Parathyroid adenoma (tissue), 2 donors: ENCODE measurements around the gene RAD9A.
A peak's percentile ranks its signal among the peaks of the same experiment; 100 is the strongest.

Source experiments
- H2AFZ ChIP-seq: fragments of 300-600 bp; sonication (generic); one replicate; pipeline ENCODE4 v1.7.0; 2017; ENCODE audit warnings: antibody characterized with exemption, mild to moderate bottlenecking
- H3K27ac ChIP-seq: fragments of 300-600 bp; sonication (generic); one replicate; pipeline ENCODE4 v1.7.0; 2017
- H3K27me3 ChIP-seq: fragments of 300-600 bp; sonication (generic); one replicate; pipeline ENCODE4 v1.7.0; 2017; ENCODE audit warnings: low read length; ENCODE audit not compliant: control insufficient read depth, insufficient read depth
- H3K36me3 ChIP-seq: fragments of 300-600 bp; sonication (generic); one replicate; pipeline ENCODE4 v1.7.0; 2017; ENCODE audit warnings: low read length; ENCODE audit not compliant: control insufficient read depth, insufficient read depth
- H3K4me1 ChIP-seq: fragments of 300-600 bp; sonication (generic); one replicate; pipeline ENCODE4 v1.7.0; 2017; ENCODE audit warnings: control low read depth
- H3K4me2 ChIP-seq: fragments of 300-600 bp; sonication (generic); one replicate; pipeline ENCODE4 v1.7.0; 2017; ENCODE audit warnings: low read length
- H3K4me3 ChIP-seq: fragments of 300-600 bp; sonication (generic); one replicate; pipeline ENCODE4 v1.7.0; 2017; ENCODE audit warnings: low read depth, low read length
- H3K79me2 ChIP-seq: fragments of 300-600 bp; sonication (generic); one replicate; pipeline ENCODE4 v1.7.0; 2017; ENCODE audit warnings: control low read depth
- H3K9ac ChIP-seq: fragments of 300-600 bp; sonication (generic); one replicate; pipeline ENCODE4 v1.7.0; 2017; ENCODE audit warnings: mild to moderate bottlenecking
- H3K9me3 ChIP-seq: fragments of 300-600 bp; sonication (generic); one replicate; pipeline ENCODE4 v1.7.0; 2017; ENCODE audit warnings: low read length; ENCODE audit not compliant: control insufficient read depth
- TF ChIP-seq, protein P1 (sequence below): fragments of 300-600 bp; sonication (generic); IDR thresholded peaks from one replicate; pipeline ENCODE4 v1.7.0; 2017; ENCODE audit warnings: antibody characterized with exemption, mild to moderate bottlenecking
- donor health status: primary hyperparathyroidism.

RAD9A gene

DNA sequence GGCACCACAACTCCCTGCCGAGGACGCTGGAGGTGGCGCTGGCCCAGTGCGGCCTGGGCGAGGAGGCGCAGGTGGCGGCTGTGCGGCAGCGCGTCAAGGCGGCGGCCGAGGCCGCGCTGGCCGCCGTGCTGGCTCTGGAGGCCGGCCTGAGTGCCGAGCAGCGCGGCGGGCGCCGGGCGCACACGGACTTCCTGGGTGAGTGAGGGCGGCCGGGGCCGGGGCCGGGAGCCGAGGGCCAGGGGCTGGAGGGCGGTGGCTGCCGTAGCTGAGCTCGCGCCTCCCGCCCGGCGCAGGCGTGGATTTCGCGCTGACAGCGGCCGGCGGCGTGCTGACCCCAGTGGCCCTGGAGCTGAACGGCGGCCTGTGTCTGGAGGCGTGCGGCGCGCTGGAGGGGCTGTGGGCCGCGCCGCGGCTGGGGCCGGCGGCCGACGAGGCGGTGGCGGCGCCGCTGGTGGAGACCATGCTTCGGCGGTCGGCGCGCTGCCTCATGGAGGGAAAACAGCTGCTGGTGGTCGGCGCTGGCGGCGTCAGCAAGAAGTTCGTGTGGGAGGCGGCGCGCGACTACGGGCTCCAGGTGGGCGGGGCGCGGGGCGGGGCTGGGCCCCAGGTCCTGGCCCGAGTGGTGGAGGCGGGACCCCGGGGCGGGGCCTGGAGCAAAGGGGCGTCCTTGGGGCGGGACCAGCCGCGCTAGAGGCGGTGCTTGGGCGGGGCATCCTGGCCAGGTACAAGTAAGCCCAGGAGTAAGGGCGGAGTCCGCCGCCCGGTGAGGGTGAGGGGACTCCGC, 29.1 kb downstream of the RAD9A start:
- H3K27me3 ChIP-seq = no peaks in the 10 kb centered on the region
- no peaks in the 10 kb centered on the region for H3K36me3 ChIP-seq
- H3K4me3 ChIP-seq = peak overlapping the region; percentile 43
- TF ChIP-seq, protein P1, sequence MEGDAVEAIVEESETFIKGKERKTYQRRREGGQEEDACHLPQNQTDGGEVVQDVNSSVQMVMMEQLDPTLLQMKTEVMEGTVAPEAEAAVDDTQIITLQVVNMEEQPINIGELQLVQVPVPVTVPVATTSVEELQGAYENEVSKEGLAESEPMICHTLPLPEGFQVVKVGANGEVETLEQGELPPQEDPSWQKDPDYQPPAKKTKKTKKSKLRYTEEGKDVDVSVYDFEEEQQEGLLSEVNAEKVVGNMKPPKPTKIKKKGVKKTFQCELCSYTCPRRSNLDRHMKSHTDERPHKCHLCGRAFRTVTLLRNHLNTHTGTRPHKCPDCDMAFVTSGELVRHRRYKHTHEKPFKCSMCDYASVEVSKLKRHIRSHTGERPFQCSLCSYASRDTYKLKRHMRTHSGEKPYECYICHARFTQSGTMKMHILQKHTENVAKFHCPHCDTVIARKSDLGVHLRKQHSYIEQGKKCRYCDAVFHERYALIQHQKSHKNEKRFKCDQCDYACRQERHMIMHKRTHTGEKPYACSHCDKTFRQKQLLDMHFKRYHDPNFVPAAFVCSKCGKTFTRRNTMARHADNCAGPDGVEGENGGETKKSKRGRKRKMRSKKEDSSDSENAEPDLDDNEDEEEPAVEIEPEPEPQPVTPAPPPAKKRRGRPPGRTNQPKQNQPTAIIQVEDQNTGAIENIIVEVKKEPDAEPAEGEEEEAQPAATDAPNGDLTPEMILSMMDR = no peak
- no peak overlapping the region for H3K9ac ChIP-seq
- H2AFZ ChIP-seq = peak overlapping the region; percentile 38
- H3K4me2 ChIP-seq = peak overlapping the region; percentile 68
- H3K79me2 ChIP-seq = no peaks in the 10 kb centered on the region
- peaks cover 16% of the 10 kb centered on the region for H3K4me1 ChIP-seq
- H3K27ac ChIP-seq = peak overlapping the region; percentile 64
- no peaks in the 10 kb centered on the region for H3K9me3 ChIP-seq

DNA sequence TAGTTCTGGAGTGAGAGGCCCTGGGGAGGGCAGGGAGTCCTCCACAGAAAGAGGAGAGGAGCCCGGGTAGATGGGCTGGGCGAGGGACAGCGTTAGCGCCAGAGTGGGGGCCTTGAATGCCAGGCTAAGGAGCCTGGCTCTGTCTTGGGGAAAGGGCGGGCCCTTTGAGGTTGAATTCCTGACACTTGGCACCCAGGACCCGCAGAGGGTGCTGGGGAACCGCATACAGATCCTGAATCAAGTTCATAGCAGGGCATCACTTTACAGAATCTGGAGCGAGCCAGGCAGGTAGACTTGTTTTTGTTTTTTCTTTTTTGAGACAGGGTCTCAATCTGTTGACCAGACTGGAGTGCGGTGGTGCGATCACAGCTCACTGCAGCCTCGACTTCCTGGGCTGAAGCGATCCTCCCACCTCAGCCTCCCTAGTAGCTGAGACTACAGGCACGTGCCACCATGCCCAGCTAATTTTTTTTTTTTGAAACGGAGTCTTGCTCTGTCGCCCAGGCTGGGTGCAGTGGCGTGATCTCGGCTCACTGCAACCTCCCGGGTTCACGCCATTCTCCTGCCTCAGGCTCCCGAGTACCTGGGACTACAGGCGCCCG, 29.7 kb downstream of the RAD9A start:
- no peak overlapping the region for H3K27ac ChIP-seq
- H2AFZ ChIP-seq = peak overlapping the region; percentile 38
- TF ChIP-seq, protein P1 = no peak
- H3K9ac ChIP-seq = no peak overlapping the region
- H3K27me3 ChIP-seq = no peaks in the 10 kb centered on the region
- peak overlapping the region; percentile 68 for H3K4me2 ChIP-seq
- peaks cover 16% of the 10 kb centered on the region for H3K4me1 ChIP-seq
- no peaks in the 10 kb centered on the region for H3K79me2 ChIP-seq
- H3K4me3 ChIP-seq = no peak overlapping the region
- H3K9me3 ChIP-seq = no peaks in the 10 kb centered on the region
- H3K36me3 ChIP-seq = no peaks in the 10 kb centered on the region

DNA sequence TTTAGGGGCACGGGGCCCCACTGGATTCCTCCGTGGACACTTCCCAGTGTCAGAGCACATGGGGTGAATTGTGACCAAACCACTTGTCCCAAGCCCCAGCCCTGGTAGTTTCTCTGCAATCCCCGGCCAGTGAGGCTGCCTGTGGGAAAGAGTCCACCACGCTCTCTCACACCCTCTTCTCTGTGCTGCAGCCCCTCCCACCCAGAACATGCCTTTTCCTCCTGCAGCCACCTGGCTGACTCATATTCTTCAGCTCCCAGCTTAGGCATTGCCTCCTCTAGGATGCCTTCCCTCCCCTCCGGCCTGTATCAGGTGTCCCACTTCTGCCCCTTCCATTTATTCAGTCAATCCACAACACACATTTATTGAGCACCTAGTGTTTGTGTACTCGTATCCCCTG, 31.1 kb downstream of the RAD9A start:
- Histone ChIP-seq H3K9ac (no peak overlapping the region), H2AFZ (no peak overlapping the region), H3K27me3 (no peaks in the 10 kb centered on the region), H3K79me2 (no peaks in the 10 kb centered on the region), H3K9me3 (no peaks in the 10 kb centered on the region), H3K27ac (no peak overlapping the region), H3K4me2 (no peak overlapping the region), H3K4me3 (no peak overlapping the region), H3K4me1 (peaks cover 16% of the 10 kb centered on the region), H3K36me3 (no peaks in the 10 kb centered on the region)
- TF ChIP-seq, protein P1 = no peak

DNA sequence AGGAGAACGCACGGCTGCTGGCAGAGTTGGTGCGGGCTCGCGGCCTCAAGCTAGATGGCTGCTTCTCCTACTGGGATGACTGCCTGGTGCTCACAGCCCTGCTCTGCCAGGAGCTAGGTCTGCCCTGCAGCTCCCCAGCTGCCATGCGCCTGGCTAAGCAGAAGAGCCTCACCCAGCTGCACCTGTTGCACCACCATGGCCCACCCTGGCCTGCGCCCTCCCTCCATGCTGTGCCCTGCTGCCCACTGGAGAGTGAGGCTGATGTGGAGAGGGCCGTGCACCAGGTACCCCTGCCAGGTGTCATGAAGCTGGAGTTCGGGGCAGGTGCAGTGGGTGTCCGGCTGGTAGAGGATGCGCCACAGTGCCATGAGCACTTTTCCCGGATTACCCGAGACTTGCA, 31.7 kb downstream of the RAD9A start:
- Histone ChIP-seq H3K9me3 (no peaks in the 10 kb centered on the region), H3K79me2 (no peaks in the 10 kb centered on the region), H2AFZ (no peak overlapping the region), H3K4me1 (peaks cover 16% of the 10 kb centered on the region), H3K9ac (no peak overlapping the region), H3K4me2 (no peak overlapping the region), H3K27me3 (no peaks in the 10 kb centered on the region), H3K36me3 (no peaks in the 10 kb centered on the region), H3K27ac (no peak overlapping the region), H3K4me3 (no peak overlapping the region)
- TF ChIP-seq, protein P1 = no peak
